G401 (cell line): ENCODE data around the gene HS3ST1. TPM values are rescaled to one million over a fixed set of nuclear protein-coding genes. Genes with fewer than 3 reads are reported as not detected.

Source experiments
- DNase-seq: peaks from one replicate; pipeline ENCODE4 v3.0.0-alpha.2; 2015; ENCODE audit warnings: low spot score
- in situ Hi-C: cut with HindIII; loops from 2 replicates; pipeline ENCODE4 v1.10.0; 2016; ENCODE audit warnings: low sequenced_read_pairs, mixed read lengths
- total RNA-seq: library from RNA; depleted of rRNA; stranded (reverse); fragments of >200 nt; shearing (Covaris generic); gene quantifications from 2 replicates; pipeline ENCODE4 v1.2.3, GENCODE V29; 2014; rRNA removed

The HS3ST1 gene
- total RNA-seq: not detected in 2 replicates

DNA sequence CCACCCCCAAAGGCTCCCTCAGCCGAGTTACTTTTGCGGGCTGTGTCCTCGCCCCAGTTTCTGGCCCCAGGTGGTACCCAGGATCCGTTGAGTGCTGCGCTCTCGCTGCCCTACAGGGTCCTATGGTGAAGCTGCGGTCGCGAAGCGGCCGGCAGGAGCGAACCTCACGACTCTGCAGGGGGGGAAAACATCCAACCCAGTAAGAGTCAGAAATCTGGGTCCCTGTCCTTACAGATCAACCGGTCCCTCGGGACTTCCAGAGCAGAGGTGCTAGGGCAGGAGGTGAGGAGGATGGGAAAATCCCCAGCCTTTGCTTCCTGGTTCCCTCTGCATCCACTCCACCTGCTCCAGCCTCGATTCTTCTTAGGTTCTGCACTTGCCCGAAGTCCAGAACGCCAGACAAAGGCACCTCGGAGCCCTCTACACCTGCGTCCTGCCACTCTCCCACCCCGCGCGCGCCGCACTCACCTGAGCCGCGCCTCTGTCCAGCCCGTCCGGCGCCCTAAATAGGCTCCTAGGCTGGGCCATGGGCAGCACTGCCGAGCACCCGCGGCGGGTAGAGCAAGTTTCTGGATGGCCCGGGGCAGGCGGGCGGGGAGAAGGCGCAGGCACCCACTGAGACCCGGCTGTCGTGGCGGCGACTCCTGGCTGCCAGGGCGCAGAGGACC is at the start of gene HS3ST1:
HS3ST1 (minus strand) TSS at position 664 of the 668 bp plus-strand sequence. CDS start 28,889 bp downstream, outside the sequence.
- in situ Hi-C loops: no loop called here

DNA sequence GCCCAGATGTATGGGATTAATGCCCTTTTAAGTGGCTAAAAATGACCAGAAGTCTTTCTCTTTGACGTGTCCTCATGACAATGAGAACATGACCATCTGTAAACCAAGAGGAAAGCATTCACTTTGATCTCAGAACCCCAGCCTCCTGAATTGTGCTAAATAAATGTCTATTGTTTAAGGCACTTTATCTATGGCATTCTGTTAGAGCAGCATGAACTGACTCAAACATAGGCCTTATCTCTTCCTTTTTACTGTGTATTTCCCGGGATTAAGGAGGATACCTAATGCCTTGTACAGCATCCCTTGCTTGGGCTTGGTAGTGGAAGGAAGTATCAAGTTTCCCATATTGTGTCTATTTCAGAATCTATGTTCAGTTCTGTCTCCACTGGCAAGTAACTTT is 47.2 kb upstream of the HS3ST1 start:
- no peak for DNase-seq
- in situ Hi-C loops: no loop called here

More for the DNA sequence above, at the start of gene HS3ST1:
- DNase-seq: peak; percentile 60

DNA sequence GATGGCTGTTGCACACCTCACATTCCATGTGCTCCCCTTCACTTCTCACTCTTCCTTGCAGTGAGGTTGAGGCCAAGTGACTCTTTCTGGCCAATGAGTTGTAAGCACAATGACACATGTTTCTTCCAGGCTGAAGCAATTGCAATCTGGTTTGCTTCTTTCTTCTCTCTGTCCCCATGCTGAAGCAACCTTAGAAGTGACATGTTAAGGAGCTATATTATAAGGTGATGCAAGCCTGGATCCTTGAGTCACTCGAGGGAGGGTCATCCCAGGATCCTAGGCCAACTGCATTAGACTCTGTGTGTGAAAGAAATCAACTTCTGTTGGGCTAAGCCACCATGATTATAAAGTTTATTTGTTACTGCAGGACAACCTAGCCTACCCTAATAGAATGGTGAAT is 45.5 kb upstream of the HS3ST1 start:
- in situ Hi-C loops: no loop called here
- DNase-seq: no peak

DNA sequence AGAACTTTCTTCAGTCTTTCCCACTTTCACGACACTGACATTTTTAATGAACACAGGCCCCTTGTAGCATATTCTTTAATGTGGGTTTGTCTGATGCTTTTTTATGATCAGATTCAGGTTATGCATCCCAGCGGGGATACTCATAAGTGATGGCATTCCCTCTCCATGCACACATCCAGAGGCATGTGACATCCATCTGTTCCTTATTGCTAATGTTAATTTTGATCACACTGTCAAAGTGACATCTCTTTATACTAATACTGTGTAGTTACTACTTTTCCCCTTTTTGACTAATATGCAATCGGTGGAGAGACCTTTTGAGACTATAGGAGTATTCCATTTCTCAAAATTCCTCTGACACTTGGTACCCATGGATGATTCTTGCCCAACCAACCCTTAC is 43.8 kb upstream of the HS3ST1 start:
- DNase-seq: no peak
- in situ Hi-C loops: no loop called here

DNA sequence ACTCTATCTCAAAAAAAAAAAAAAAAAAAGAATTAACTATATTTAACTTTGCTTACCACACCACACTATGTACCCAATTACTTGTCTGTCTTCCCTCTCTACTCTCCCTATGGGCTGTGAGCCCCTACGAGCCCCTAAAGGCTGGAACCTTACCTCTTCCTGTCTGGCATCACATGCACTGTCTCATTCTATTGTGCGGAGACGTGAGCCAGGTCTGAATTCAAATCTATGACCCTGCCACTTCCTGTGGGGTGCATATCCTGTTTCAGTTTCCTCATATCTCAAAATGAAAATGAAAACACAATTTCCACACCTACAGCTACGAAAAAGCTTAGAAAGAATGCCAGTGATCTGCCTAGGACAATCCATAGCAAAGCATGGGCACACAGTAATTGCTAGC is 42.9 kb upstream of the HS3ST1 start:
- in situ Hi-C loops: no loop called here
- no peak for DNase-seq

DNA sequence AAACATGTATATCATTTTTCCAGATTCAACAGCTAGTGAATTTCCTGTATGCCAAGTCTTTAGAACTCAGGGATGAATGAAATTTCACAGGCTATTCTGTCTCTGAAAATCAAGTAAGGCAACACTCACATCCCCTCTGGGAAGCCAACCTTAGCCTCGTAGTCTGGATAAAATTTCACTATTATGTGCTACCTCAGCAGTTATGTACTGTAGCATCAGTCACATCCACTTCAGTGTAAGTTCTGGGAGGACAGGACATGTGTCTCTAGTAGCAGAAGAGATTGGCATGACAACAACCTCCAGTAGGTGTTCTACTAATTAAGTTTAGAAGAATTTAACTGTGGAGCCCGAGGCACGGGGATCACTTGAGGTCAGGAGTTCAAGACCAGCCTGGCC is 42.4 kb upstream of the HS3ST1 start:
- in situ Hi-C loops: no loop called here

DNA sequence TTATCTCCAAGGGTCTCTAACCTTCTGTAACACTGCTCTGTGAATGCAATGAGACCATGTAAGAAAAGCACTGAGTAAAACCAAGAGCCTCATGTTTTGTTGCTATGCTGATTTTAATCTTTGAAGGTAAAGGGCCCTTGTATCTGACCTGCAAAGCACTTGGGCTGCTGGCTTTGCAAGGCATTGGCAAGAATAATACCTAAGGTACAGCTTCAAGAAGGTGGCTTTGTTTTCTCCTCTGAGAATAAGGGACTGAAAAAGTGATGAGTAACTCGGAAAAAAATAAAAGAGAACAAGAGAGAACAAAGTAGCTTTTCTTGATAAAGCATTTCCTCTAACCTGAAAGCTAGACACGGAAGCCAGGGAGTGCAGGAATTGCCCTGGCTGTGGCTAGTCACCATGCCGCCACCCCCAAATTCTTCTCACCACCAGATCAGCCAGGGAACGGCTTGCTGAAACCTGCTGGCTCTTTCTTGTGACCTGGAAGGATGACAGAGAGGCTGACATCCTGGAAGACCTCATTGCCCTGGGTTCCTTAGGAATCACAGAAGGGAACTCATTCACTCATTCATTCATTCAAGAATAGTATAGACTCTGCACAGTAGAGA is 41.8 kb upstream of the HS3ST1 start:
- DNase-seq: no peak
- in situ Hi-C loops: no loop called here

More for the DNA sequence above, 42.4 kb upstream of the HS3ST1 start:
- no peak for DNase-seq

DNA sequence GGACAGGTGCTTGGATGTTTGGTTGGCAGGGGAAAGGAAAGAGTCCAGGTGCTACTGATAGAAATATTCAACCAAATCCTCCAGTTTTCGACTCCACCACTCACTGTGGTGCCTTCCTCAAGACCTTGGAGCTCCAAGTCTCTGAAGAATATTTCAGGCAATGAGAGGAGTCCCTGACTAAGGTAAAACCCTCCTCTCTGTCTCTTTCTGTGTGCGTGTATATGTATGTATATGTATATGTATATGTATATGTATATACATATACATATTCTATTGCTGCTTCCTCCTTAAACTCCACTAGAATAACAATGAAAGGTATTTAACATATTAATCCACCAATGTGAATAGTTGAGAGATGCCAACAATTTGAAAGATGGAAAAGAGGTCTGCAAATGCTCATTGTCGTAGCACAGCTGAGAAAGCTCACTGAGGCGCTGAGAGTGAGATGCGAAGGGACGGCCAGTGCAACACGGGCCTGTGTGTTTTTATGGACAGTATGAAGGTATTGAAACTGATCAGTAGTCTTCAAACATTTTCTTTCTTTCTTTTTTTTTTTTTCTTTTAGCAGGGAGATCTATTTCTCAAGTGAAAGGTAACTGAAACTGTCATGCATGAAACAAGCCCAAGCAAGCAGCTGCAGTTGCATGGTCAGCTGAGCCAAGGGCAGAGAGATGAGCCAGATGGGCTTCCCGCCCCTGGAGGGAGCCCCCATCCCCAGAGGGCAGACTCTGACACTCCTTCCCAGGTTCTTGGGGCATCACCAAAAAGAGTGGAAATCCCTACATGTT is 41.1 kb upstream of the HS3ST1 start:
- in situ Hi-C loops: no loop called here

DNA sequence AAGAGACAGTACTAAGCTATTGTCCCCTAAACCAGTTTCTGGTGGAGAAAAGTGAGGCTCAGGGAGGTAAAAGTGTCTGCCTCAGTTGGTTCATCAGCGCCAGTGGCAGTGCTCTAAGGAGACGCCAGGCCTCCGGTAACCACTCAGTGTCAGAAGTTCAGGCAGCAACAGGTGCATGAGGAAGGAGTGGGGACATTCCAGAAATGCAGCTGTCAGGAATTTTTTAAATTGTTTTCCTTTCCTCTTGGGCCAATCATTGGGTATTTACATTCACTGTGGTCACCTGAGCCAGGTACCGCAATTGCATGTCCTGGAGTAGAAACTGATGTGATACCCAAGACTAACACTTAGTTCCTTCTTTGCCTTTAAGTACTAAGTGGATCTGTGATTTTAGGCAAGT is 40.2 kb upstream of the HS3ST1 start:
- in situ Hi-C loops: no loop called here
- no peak for DNase-seq

More for the DNA sequence above, 41.1 kb upstream of the HS3ST1 start:
- no peak for DNase-seq

DNA sequence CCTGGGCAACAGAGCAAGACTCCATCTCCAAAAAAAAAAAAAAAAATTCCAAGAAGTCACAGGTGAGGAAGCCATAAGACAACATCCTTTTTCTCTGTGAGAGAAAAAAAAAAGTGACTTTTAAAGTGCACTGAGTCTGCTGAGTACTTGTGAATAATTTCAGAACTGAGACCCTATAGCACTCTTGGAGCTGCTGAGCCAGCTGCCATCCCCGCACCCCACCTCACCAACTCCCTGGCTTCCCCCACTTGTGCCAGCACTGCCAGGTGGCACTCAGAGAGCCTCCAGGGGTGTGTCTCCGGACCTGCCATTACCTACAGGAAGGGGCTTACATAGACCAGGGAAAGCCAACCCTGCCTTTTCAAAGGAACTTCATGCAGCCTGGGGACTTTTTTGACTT is 39.2 kb upstream of the HS3ST1 start:
- in situ Hi-C loops: no loop called here
- no peak for DNase-seq

DNA sequence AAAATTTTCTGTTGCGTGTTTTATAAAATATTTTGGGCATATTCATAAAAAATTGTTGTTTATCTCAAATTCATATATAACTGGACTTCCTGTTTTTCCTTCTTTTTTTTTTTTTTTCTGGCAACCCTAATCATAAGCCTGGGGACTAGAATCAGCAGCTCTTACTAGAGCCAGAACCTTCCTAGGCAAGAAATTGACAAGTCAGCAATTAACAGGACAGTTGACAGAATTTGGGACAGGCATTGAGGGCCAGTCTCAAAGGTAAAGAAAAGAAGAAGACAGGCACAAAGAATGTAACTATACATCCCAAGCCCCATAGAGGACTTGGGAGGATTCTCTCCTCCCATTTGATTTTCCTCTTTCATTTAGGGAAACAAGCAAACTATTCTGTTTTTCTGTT is 35.0 kb upstream of the HS3ST1 start:
- no peak for DNase-seq
- in situ Hi-C loops: no loop called here

DNA sequence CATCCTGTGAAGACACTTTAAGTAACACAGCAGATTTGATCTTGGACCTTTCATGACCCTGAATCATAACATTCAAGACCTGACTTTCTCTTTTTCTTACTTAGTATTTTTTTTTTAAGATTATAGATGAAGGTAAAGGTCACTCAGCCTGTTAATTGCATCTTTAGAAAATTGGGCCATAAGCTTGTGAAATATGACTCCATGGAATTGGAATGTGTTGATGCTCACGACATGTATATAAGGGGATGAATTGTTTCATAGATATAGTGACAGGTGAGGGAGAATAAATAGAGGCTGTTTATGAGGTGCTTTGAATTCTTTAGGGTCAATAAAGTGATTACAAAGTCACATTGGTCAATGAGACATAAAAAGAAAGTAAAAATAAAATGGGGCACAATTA is 27.7 kb upstream of the HS3ST1 start:
- in situ Hi-C loops: no loop called here
- no peak for DNase-seq

DNA sequence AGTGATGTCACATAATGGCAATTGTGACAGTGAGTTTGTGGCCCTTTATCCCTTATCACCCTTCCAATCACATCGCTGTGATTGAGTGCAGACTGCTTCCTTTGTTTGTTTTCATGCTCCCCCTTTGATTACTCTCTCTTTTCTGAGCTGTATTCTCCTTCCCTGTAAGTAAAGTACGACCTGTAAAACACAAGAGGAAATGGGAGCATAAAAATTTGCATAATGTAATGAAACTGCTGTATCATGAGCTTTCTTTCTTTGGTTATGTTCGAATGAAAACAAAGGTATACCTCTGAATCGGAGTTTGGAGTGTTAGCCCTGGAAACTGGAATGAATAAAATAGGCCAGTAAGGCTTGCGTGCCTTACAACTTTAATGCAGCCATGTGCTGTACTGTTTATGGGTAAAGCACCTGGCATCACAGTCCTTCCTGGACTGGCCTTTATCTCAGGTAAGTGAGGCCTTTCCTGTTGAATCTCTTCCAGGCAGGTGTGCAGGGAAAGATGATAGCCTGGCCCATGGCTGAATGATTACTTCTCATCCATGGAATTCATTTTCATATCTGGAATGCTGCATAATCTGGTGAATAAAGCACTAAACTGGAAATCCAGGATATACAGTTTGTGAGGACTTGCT is 26.6 kb upstream of the HS3ST1 start:
- no peak for DNase-seq
- in situ Hi-C loops: no loop called here

DNA sequence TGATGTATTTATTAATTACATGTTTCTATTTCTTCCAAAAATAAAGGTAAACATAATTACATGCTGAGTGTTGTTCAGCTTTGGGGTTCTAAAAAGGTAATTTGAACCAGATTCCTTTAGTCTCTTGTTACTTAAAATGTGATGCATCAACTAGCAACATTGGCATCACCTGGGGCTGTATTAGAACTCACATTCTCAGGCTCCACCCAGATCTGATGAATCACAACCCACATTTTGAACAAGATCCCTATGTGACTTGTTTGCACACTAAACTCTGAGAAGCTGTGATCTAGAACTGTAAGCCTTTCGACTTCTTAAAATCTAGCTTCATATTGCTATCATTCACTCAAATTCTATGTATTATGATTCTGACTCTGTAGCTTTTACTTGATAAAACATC is 23.0 kb upstream of the HS3ST1 start:
- in situ Hi-C loops: no loop called here
- DNase-seq: no peak

DNA sequence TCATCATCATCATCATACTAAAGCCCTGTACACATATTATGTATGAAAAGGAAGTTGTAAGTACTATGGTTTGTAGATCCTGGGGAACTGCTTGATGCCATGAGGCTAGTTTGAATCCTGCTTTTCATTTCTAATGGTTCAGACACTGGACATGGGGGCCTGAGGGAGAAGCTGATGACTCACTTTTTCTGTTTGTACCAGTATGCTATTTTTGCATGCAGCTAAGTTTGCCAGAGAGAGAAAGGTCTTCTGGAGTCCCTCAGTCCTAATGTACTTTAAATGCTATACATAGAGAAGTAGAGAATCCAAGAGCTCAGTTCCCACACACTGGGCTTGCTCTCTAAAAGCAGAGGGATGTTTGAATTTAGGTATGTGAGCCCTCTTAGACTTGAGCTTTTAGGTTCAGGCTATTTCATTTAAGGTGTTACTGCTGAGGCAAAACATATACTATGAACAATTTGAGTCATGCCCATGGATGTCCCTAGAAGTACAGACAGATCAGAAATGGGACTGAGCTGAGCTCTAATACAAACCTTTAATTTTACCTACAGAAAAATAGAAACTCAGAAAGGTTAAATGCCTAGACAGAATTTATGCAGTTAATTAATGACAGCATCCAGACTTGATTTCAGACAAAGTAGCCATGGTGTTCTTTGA is 17.6 kb upstream of the HS3ST1 start:
- no peak for DNase-seq
- in situ Hi-C loops: no loop called here

DNA sequence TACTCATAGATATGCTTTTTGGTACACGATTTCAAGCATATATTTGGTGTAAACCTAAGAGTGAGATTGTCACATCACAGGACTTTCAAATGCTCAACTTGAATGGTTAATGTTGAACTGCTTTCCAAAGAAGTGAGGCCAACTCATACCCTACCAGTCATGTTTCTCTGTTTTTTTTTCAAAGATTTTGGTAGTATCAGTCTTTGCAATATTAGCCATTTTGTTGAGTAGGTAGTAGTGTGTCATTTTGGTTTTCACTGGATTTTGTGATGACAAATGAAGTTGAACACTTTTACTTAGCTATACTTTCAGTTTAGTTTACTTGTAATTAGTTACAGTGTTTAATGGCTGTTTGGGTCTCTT is 12.5 kb upstream of the HS3ST1 start:
- in situ Hi-C loops: no loop called here
- DNase-seq: no peak

DNA sequence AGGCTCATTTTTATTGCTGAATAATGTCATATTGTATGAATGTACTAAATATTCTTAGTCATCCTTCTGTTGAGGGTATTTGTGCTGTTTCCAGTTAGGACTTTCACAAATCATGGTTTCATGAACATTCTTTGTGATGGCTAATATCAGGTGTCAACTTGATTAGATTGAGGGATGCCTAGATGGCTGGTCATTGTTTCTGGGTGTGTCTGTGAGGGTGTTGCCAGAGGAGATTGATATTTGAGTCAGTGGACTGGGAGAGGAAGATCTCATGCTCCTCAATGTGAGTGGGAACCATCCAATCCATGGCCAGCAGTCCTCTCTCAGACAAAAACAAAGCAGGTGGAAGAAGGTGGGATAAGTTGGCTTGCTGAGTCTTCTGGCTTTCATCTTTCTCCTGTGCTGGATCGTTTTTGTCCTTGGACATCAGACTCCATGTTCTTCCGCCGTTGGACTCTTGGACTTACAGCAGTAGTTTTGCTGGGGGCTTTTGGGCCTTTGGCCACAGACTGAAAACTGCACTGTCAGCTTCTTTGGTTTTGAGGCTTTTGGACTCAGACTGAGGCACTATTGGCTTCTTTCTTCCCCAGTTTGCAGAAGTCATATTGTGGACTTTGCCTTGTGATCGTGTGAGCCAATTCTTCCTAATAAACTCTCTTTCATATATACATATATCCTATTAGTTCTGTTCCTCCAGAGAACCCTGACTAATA is 11.9 kb upstream of the HS3ST1 start:
- DNase-seq: no peak
- in situ Hi-C loops: no loop called here

DNA sequence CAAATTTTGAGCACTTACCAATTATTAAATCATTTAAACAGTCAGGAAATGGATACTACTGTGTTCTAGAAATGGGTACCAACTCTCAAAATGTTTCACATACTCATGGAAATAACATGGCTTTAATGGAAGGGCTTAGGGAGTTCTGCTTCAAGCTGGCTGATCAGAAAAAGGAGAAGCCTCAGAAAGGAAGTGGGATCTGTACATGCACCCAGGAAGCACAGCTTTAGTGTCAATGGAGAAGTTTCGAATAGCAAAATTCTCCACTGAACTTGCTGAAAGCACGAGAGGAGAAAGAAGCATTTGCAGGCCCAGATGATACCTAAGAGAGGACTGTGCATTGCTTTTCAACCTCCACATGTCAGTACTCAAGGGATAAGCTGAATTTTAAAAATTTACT is 11.1 kb upstream of the HS3ST1 start:
- DNase-seq: no peak
- in situ Hi-C loops: no loop called here

DNA sequence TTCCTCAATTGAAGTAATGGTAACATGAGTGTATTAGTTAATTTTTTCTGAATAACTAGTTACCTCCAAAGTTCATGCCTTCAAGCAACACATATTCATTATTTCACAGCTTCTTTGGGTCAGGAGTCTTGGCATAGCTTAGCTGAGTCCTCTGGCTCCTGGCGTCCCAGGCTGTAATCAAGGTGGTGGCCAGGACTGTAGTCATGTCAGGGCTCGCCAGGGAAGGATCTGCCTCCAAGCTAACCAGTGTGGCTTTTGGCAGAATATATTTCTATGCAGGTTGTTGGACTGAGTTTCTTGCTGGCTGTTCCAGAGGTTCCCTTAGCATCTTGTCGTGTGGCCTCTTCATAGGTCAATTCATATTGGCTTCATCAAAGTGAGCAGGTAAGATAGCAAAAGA is 10.0 kb upstream of the HS3ST1 start:
- in situ Hi-C loops: no loop called here
- no peak for DNase-seq
